Measurements from ENCODE around the gene ZNF358.

Gene ZNF358

DNA sequence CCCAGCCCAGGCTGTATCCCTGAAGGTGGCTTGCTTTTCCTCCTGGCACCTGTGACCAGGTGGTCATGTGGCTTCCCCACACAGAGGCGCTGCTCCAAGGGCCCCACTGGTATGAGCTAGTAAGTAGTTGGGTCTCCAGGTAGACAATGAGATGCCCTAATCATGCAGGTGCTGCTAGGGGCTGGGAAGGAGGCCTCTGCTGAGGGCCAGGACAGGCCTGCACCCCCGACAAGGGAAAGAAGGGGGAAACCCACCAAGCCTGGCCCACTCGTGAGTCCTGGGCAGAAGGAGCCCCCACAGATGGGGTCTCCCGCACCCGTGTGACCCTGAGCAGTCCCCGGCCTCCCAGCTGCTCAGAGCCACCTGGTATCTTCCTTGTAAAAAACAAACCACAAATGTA lies 40.2 kb upstream of the ZNF358 start:
- H3K27ac ChIP-seq = no peak overlapping the region
- TF ChIP-seq, protein P1, sequence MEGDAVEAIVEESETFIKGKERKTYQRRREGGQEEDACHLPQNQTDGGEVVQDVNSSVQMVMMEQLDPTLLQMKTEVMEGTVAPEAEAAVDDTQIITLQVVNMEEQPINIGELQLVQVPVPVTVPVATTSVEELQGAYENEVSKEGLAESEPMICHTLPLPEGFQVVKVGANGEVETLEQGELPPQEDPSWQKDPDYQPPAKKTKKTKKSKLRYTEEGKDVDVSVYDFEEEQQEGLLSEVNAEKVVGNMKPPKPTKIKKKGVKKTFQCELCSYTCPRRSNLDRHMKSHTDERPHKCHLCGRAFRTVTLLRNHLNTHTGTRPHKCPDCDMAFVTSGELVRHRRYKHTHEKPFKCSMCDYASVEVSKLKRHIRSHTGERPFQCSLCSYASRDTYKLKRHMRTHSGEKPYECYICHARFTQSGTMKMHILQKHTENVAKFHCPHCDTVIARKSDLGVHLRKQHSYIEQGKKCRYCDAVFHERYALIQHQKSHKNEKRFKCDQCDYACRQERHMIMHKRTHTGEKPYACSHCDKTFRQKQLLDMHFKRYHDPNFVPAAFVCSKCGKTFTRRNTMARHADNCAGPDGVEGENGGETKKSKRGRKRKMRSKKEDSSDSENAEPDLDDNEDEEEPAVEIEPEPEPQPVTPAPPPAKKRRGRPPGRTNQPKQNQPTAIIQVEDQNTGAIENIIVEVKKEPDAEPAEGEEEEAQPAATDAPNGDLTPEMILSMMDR (conservative IDR thresholded peaks at IDR 0.05) = no peak
- TF ChIP-seq ZFX (IDR thresholded peaks at IDR 0.05) = no peak

GRCh38 chr19:7476241-7476640 lies 39.7 kb upstream of the ZNF358 start:
- TF ChIP-seq ZFX (IDR thresholded peaks at IDR 0.05) = no peak
- TF ChIP-seq, protein P1 (conservative IDR thresholded peaks at IDR 0.05) = no peak
- no peak overlapping the region for H3K27ac ChIP-seq

- no peak overlapping the region for H3K27ac ChIP-seq
- no peak for TF ChIP-seq ZFX (IDR thresholded peaks at IDR 0.05)
- TF ChIP-seq, protein P1 (conservative IDR thresholded peaks at IDR 0.05) = no peak
Observed at GRCh38 chr19:7476777-7477494, 39.0 kb upstream of the ZNF358 start.

GRCh38 chr19:7477758-7478157 lies 38.1 kb upstream of the ZNF358 start:
- TF ChIP-seq, protein P1 (conservative IDR thresholded peaks at IDR 0.05) = no peak
- TF ChIP-seq ZFX (IDR thresholded peaks at IDR 0.05) = no peak
- no peak overlapping the region for H3K27ac ChIP-seq

DNA sequence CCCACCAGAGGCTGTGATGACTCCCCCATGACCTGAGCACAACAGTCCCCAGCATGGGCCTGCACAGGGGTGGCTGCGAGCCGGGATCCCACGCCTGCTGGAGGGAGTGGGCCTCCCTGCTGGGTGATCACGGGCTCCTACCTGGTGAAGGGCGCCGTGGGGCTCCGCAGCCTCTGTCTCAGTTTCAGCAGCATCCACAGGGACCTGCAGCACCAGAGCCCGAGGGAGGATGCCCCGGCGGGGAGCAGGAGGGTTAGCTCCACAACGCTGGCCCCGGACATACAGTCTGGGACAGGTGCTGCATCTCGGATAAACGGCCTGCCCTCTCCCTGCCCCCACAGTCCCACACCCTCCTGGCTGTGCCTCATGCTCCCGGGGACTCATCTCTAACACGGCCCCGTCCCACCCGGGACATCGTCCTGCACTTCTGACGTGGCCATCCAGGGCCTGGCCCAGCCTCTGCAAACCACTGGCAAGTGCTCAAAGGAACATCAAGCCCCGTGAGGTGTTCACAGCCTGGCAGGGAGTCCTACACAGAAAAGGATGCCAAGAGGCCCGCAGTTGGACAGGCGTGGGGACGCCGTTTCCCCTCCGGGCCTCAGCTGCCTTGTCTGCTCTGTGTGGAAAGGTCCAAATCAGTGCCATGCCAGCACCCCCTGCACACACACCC lies 37.6 kb upstream of the ZNF358 start:
- no peak for TF ChIP-seq ZFX (IDR thresholded peaks at IDR 0.05)
- TF ChIP-seq, protein P1 (conservative IDR thresholded peaks at IDR 0.05) = no peak
- H3K27ac ChIP-seq = no peak overlapping the region

DNA sequence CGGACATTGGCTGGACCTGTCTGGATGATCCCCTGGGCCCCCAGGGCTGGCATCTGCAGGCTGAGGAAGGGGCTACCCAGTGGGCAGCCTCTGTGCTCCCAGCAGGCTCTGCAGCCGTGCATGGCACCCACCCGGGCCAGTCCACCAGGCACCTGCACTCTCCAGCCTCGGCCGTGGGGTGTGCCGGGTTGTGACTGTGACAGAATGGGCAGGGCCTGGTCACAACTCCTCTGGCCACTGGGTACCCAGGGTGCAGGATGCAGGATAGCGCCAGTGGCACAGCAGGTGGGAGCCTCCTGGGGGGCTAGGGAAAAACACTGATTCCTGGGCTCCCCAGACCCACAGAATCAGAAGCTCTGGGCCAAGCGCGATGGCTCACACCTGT lies 37.1 kb upstream of the ZNF358 start:
- H3K27ac ChIP-seq = no peak overlapping the region
- TF ChIP-seq, protein P1 (conservative IDR thresholded peaks at IDR 0.05) = no peak
- TF ChIP-seq ZFX (IDR thresholded peaks at IDR 0.05) = no peak

- H3K27ac ChIP-seq = no peak overlapping the region
- TF ChIP-seq, protein P1 (conservative IDR thresholded peaks at IDR 0.05) = no peak
- no peak for TF ChIP-seq ZFX (IDR thresholded peaks at IDR 0.05)
Observed at GRCh38 chr19:7480222-7480969, 35.5 kb upstream of the ZNF358 start.
